Naive B cell (primary cell): ENCODE data around the gene PEDS1. TPM values are rescaled to one million over a fixed set of nuclear protein-coding genes. Genes with fewer than 3 reads are reported as not detected.
A peak's percentile ranks its signal among the peaks of the same experiment; 100 is the strongest.
"Not testable (repeated sequence)": the region's sequence is repeated elsewhere in the genome, so short reads cannot be mapped to it uniquely, and the experiment has no call there.

Source experiments
- ATAC-seq, 2 donors: fragments of 150-1000 bp; cut with Tn5 transposase; 2 replicates each; pipeline ENCODE4 v1.10.0; 2021; ENCODE audit warnings: low read depth in 2 of 2, mild to moderate bottlenecking in 2 of 2, moderate library complexity in 2 of 2
- DNase-seq: peaks from one replicate; pipeline ENCODE4 v3.0.0; 2022
- H3K27ac Mint-ChIP-seq, 6 donors: one replicate each; pipeline ENCODE4 v1.8.0; 2020 to 2022; ENCODE audit warnings: mild to moderate bottlenecking in 6 of 6, mixed read lengths in 6 of 6, moderate library complexity in 5 of 6, inconsistent platforms in 2 of 6
- H3K27me3 Mint-ChIP-seq, 3 donors: one replicate each; pipeline ENCODE4 v1.8.0; 2021 to 2022; ENCODE audit warnings: mixed read lengths in 3 of 3, mild to moderate bottlenecking in 1 of 3
- H3K36me3 Mint-ChIP-seq, 2 donors: one replicate each; pipeline ENCODE4 v1.8.0; 2020 to 2022; ENCODE audit warnings: mixed read lengths in 2 of 2, inconsistent platforms in 1 of 2, mild to moderate bottlenecking in 1 of 2
- H3K4me1 Mint-ChIP-seq, 3 donors: one replicate each; pipeline ENCODE4 v1.8.0; 2020 to 2022; ENCODE audit warnings: mixed read lengths in 3 of 3, inconsistent platforms in 1 of 3, mild to moderate bottlenecking in 1 of 3, moderate library complexity in 1 of 3
- H3K4me3 Mint-ChIP-seq, 8 donors: one replicate each; pipeline ENCODE4 v1.8.0; 2020 to 2022; ENCODE audit warnings: mild to moderate bottlenecking in 8 of 8, mixed read lengths in 8 of 8, moderate library complexity in 8 of 8, inconsistent platforms in 2 of 8
- H3K9me3 Mint-ChIP-seq, 7 donors: one replicate each; pipeline ENCODE4 v1.8.0; 2020 to 2022; ENCODE audit warnings: mixed read lengths in 7 of 7, mild to moderate bottlenecking in 5 of 7, inconsistent platforms in 2 of 7, moderate library complexity in 1 of 7
- polyA plus RNA-seq, 6 donors: library from polyadenylated mRNA; unstranded; fragments of 300-500 nt; fragmentation: Illumina TruSeq; gene quantifications; one replicate each; pipeline ENCODE4 v1.2.3, GENCODE V29; 2021; ENCODE audit warnings: low read depth in 6 of 6

The PEDS1 gene
- polyA plus RNA-seq, 6 donors from 2014 or later, result 14.1 to 22.6 (median 16.9) TPM

GRCh38 chr20:50107086-50107660 is 46.4 kb downstream of the PEDS1 start:
- Mint-ChIP-seq H3K9me3 (no peaks in the 10 kb centered on the region), H3K4me3 (peak overlapping the region in 1 of 8 donors; percentile 58), H3K27ac (peak overlapping the region in 3 of 6 donors; percentile 34 to 87 (median 77)), H3K36me3 (no peaks in the 10 kb centered on the region), H3K27me3 (no peaks in the 10 kb centered on the region), H3K4me1 (peaks cover 52 to 78% (median 59%) of the 10 kb centered on the region in 3 donors)
- DNase-seq (no peak), ATAC-seq (no peak)

GRCh38 chr20:50106669-50107068 is 46.9 kb downstream of the PEDS1 start:
- DNase-seq, H3K36me3 Mint-ChIP-seq, ATAC-seq, H3K9me3 Mint-ChIP-seq, H3K27me3 Mint-ChIP-seq: not testable (repeated sequence)
- Mint-ChIP-seq H3K4me3 (peak overlapping the region in 1 of 8 donors; percentile 58), H3K4me1 (peaks cover 52 to 78% (median 59%) of the 10 kb centered on the region in 3 donors), H3K27ac (peak overlapping the region in 3 of 6 donors; percentile 34 to 56 (median 34))

Other genes starting within 250 kb of the PEDS1 start
- gene SPATA2, start 238.2 kb downstream of the PEDS1 start, polyA plus RNA-seq, result 1 to 10 TPM; 4.0 to 8.5 (median 4.7) TPM
- gene RNF114, start 217.3 kb downstream of the PEDS1 start, polyA plus RNA-seq, result 100 to 1,000 TPM in 5 of 6 donors, 10 to 100 TPM in 1; 96.6 to 137 (median 122) TPM
- gene SNAI1, start 170.7 kb downstream of the PEDS1 start, polyA plus RNA-seq, result 1 to 10 TPM in 1 of 6 donors, under 1 TPM in 4, not detected in 1; 0.36 to 1.8 (median 0.73) TPM
- gene UBE2V1, start 40.6 kb downstream of the PEDS1 start, polyA plus RNA-seq, result 100 to 1,000 TPM in 5 of 6 donors, 10 to 100 TPM in 1; 99.3 to 153 (median 113) TPM
- 10 to 100 TPM in 4 of 6 donors, 1 to 10 TPM in 2; 8.3 to 17.0 (median 13.0) TPM for gene CEBPB, start 37.1 kb upstream of the PEDS1 start, polyA plus RNA-seq